ENCODE data around the gene MCTP2. TPM values are rescaled to one million over a fixed set of nuclear protein-coding genes. Genes with fewer than 3 reads are reported as not detected.

MCTP2 gene
- total RNA-seq (2021; fragmentation: NEBNext Ultra II Directional; extraction: Animal tissue kit (Norgen Biotek cat#: 25700)), result 3.2 and 3.4 TPM in 2 replicates
- polyA plus RNA-seq (2011; rRNA removed), result 2.9 and 4.5 TPM in 2 replicates
- 3.7 TPM for polyA plus RNA-seq (2011; cell fraction: cytosol; rRNA removed)
- polyA plus RNA-seq (2011; cell fraction: nucleus; rRNA removed), result 8.4 TPM
- polyA plus RNA-seq (2012, experiment 1 of 2), result 1.7 to 3.0 TPM (median 2.4 TPM) in 4 replicates
- 0.20 TPM for polyA plus RNA-seq (2012, experiment 2 of 2)
- 2.3 TPM for polyA plus RNA-seq (2013, experiment 1 of 2)
- polyA plus RNA-seq (2013, experiment 2 of 2), result 2.4 TPM
- 12.6 and 16.0 TPM in 2 replicates for polyA minus RNA-seq (2011; rRNA and poly(A)+ RNA removed)
- 3.4 TPM for polyA minus RNA-seq (2011; cell fraction: cytosol; rRNA and poly(A)+ RNA removed)
- polyA minus RNA-seq (2011; cell fraction: nucleus; rRNA and poly(A)+ RNA removed), result 13.5 TPM
- long read RNA-seq, experiment 1, partial matches to known transcripts, result 0 of 2 reads
- long read RNA-seq, experiment 1, other reads (novel, unspliced or antisense), result 2 of 2 reads
- long read RNA-seq, experiment 2, partial matches to known transcripts, result 0 of 1 reads
- long read RNA-seq, experiment 2, other reads (novel, unspliced or antisense), result 0 of 1 reads

GRCh38 chr15:94230883-94231722, at the start of gene MCTP2:
Gene MCTP2 (plus strand): TSS chr15:94231561. CDS start chr15:94298266, 66,705 bp downstream.
- Histone ChIP-seq H2BK5ac (ENCODE audit: low read depth, low read length) (no peak within 1 kb of the TSS; the same call in 1 of the 2 replicates), H3K79me2 (ENCODE audit: control insufficient read depth in 1 of 2, insufficient read depth in 2 of 2, low read length in 2 of 2) (no peaks in the 10 kb centered on the region), H2BK15ac (ENCODE audit: low read length) (no peak within 1 kb of the TSS; the same call in 1 of the 2 replicates), H3K56ac (replicated peaks; ENCODE audit: insufficient read length, low read depth, low read length) (no peak within 1 kb of the TSS), H4K91ac (replicated peaks; ENCODE audit: insufficient read length, low read length) (no peak within 1 kb of the TSS), H3K4me3 (ENCODE audit: extremely low read depth in 1 of 4, insufficient read depth in 2 of 4, low read depth in 3 of 4, low read length in 4 of 4) (peak within 1 kb of the TSS; percentile 45 to 81 (median 66)), H3K18ac (ENCODE audit: extremely low read depth, low read length) (peak within 1 kb of the TSS; percentile 51), H3K23ac (ENCODE audit: insufficient read length) (no peak within 1 kb of the TSS), H3K9me3 (ENCODE audit: insufficient read depth in 2 of 2, low read depth in 1 of 2, low read length in 1 of 2) (no peaks in the 10 kb centered on the region), H3K27me3 (replicated peaks in 1 of 4; ENCODE audit: control insufficient read depth in 3 of 4, extremely low read depth in 1 of 4, insufficient read depth in 3 of 4, low read length in 3 of 4) (peaks cover 0 to 11% (median 5%) of the 10 kb centered on the region in 4 experiments; a peak in 6 of 7 replicates), H2BK120ac (replicated peaks; ENCODE audit: low read depth, low read length) (no peak within 1 kb of the TSS), H3K9ac (replicated peaks in 1 of 4; ENCODE audit: extremely low read depth in 1 of 4, low read depth in 3 of 4, low read length in 3 of 4) (peak within 1 kb of the TSS in 3 of 4 experiments; percentile 54 to 57 (median 55); a peak in 5 of 7 replicates), H2AK5ac (ENCODE audit: low read depth, low read length) (no peak within 1 kb of the TSS), H3K4ac (replicated peaks; ENCODE audit: insufficient read length, low read depth, low read length) (no peak within 1 kb of the TSS), H3K36me3 (ENCODE audit: control insufficient read depth in 2 of 4, insufficient read depth in 4 of 4, low read length in 3 of 4) (no peaks in the 10 kb centered on the region), H3K27ac (ENCODE audit: low read depth, low read length) (no peak within 1 kb of the TSS), H3K4me2 (ENCODE audit: insufficient read depth in 1 of 2, low read depth in 2 of 2, low read length in 2 of 2) (peak within 1 kb of the TSS; percentile 96 to 98), H2AFZ (ENCODE audit: low read length) (peak within 1 kb of the TSS; percentile 98), H2BK12ac (ENCODE audit: low read depth, low read length) (no peak within 1 kb of the TSS), H4K5ac (ENCODE audit: insufficient read length, low read depth, low read length) (no peak within 1 kb of the TSS), H3K14ac (ENCODE audit: insufficient read length) (no peak within 1 kb of the TSS), H3K79me1 (ENCODE audit: low read depth, low read length) (no peaks in the 10 kb centered on the region), H3K23me2 (ENCODE audit: low read depth, low read length) (peaks cover 15% of the 10 kb centered on the region), H4K8ac (ENCODE audit: extremely low read depth, insufficient read depth, low read length) (peak within 1 kb of the TSS; percentile 65; the same call in 1 of the 2 replicates), H4K20me1 (replicated peaks in 1 of 2; ENCODE audit: control insufficient read depth in 1 of 2, insufficient read depth in 2 of 2, low read length in 2 of 2) (no peaks in the 10 kb centered on the region), H2BK20ac (ENCODE audit: low read length) (no peak within 1 kb of the TSS), H3K4me1 (replicated peaks in 1 of 4; ENCODE audit: control insufficient read depth in 3 of 4, insufficient read depth in 4 of 4, low read length in 3 of 4) (peaks cover 0 to 5% (median 0%) of the 10 kb centered on the region in 4 experiments; a peak in 3 of 7 replicates)
- FAIRE-seq (peak; percentile 62), DNase-seq (ENCODE audit: low read depth in 1 of 2, low spot score in 2 of 2) (peak; percentile 68 to 85)
- ChIA-PET CTCF (ENCODE audit: partially characterized antibody) (interaction anchor here (0.5 to 4.7 kb wide), 9 partner anchors 10 to 103 kb away, joined by 3 to 20 read pairs (median 4); no protein-coding TSS in a partner anchor), POLR2A (ENCODE audit: partially characterized antibody) (no interaction called here)
- WGBS, 2 experiments (ENCODE audit: extremely low coverage in 1 of 2, insufficient coverage in 1 of 2, insufficient read length in 1 of 2, insufficient replicate concordance in 2 of 2, low coverage in 1 of 2, low lambda C conversion rate in 2 of 2, missing lambda C conversion rate in 1 of 2), result 2% methylated on average over 65 of the region's 66 CpGs; no CpG with 5 or more reads in 1 of the 2 experiments
- no peak for TF ChIP-seq EP300 (IDR thresholded peaks at IDR 0.05; ENCODE audit: borderline replicate concordance in 1 of 2, low read depth in 2 of 2, low read length in 2 of 2)
- peak; percentile 48; the same call in 1 of the 2 replicates for TF ChIP-seq E2F6 (IDR thresholded peaks at IDR 0.05)
- peak in 1 of 3 experiments; percentile 31; a peak in 1 of 4 replicates for TF ChIP-seq CTCF (IDR thresholded peaks at IDR 0.05; ENCODE audit: control extremely low read depth in 1 of 3, insufficient read depth in 1 of 3, low read depth in 1 of 3, low read length in 3 of 3)
- TF ChIP-seq TBP (IDR thresholded peaks at IDR 0.05; ENCODE audit: low read depth, low read length), result no peak
